Measurements from ENCODE around the gene COBLL1.
A peak's percentile ranks its signal among the peaks of the same experiment; 100 is the strongest.
"Not testable (repeated sequence)": the region's sequence is repeated elsewhere in the genome, so short reads cannot be mapped to it uniquely, and the experiment has no call there.

The COBLL1 gene, protein sequence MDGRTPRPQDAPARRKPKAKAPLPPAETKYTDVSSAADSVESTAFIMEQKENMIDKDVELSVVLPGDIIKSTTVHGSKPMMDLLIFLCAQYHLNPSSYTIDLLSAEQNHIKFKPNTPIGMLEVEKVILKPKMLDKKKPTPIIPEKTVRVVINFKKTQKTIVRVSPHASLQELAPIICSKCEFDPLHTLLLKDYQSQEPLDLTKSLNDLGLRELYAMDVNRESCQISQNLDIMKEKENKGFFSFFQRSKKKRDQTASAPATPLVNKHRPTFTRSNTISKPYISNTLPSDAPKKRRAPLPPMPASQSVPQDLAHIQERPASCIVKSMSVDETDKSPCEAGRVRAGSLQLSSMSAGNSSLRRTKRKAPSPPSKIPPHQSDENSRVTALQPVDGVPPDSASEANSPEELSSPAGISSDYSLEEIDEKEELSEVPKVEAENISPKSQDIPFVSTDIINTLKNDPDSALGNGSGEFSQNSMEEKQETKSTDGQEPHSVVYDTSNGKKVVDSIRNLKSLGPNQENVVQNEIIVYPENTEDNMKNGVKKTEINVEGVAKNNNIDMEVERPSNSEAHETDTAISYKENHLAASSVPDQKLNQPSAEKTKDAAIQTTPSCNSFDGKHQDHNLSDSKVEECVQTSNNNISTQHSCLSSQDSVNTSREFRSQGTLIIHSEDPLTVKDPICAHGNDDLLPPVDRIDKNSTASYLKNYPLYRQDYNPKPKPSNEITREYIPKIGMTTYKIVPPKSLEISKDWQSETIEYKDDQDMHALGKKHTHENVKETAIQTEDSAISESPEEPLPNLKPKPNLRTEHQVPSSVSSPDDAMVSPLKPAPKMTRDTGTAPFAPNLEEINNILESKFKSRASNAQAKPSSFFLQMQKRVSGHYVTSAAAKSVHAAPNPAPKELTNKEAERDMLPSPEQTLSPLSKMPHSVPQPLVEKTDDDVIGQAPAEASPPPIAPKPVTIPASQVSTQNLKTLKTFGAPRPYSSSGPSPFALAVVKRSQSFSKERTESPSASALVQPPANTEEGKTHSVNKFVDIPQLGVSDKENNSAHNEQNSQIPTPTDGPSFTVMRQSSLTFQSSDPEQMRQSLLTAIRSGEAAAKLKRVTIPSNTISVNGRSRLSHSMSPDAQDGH
- total RNA-seq: 0 reads per million in 4 donors

DNA sequence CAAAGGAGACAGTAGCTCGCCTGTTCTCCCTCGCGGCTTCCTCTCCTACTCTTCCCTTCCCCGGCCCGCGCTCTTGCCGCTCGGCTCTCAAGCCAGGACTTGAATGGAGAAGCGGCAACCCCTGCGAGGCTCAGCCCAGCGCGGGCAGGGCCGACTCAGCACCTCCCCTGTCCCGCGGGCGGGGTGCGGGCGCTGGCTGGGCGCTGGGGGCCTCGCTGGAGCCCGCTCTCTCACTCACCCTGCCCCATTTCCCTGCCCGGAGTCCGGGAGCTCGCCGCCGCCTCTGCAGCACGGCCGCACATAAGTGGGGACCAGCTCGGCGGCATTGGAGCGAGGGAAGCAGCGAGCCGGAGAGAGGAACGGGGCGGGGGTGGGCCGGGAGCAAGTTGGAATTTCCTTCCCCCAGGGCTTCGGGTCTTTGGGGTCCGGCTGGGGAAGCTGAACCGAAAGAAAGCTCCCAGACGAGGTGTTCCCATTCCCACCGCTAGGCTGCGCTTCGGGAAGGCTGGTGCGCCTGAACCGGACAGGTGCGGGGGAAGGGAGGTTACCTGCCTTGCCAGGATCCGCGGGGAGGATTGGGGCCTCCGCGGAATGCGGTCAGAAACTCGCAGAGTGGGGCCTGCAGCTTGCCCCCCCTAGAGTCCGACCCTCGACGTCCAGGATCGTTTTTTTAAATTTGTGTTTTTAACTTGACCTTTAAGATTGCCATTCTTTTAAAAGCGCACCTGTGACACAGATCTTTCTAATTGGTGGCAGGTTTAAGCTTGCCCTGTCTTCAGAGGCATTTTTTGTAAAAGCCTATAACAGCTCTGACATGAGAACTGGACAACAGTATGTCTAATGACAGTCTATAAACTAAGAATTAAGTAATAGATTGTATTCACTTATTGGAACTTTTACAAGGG is at the start of gene COBLL1:
COBLL1 (minus strand) TSS at position 105 of the 905 bp plus-strand sequence. CDS start 627 bp downstream, outside the sequence.
- DNase-seq: peak in 1 of 5 donors; percentile 17

GRCh38 chr2:164890544-164890943 is 48.9 kb upstream of the COBLL1 start:
- DNase-seq: no peak

- no peak for DNase-seq
Measured at GRCh38 chr2:164888592-164888991, 47.0 kb upstream of the COBLL1 start.

DNA sequence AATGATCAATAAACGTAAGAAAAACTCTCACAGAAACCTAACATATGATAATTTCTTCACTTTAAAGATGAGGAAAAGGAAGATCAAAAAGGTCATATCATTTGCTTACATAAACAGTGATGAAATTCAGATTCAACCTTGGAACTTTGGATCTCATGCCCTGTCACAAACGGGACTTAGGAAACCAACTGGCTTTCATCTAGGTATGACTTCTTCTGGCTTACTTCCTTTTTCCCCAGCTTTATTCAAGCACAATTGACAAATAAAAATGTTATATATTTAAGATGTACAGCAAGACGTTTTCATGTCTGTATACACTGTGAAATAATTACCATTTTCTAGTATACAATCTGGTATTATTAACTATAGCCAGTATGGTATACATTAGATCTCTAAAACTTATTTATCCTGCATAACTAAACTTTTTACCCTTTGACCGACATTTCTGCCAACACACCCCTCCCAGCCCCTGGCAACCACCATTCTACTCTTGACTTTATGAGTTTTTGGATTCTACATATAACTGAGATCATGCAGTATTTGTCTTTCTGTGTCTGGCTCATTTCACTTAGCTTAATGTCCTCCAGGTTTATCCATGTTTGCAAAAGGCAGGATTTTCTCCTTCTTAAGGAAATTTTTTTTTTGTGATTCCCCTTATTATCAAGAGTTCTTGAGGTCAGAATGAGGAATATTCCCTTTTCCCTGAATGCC is 46.0 kb upstream of the COBLL1 start:
- DNase-seq: no peak

GRCh38 chr2:164882276-164882675 is 40.7 kb upstream of the COBLL1 start:
- no peak for DNase-seq

- no peak for DNase-seq
Measured at GRCh38 chr2:164881524-164881923, 39.9 kb upstream of the COBLL1 start.

GRCh38 chr2:164879901-164880535 is 38.4 kb upstream of the COBLL1 start:
- no peak for DNase-seq

GRCh38 chr2:164877927-164878326 is 36.3 kb upstream of the COBLL1 start:
- DNase-seq: no peak

- DNase-seq: no peak
Measured at GRCh38 chr2:164877169-164877568, 35.5 kb upstream of the COBLL1 start.

DNA sequence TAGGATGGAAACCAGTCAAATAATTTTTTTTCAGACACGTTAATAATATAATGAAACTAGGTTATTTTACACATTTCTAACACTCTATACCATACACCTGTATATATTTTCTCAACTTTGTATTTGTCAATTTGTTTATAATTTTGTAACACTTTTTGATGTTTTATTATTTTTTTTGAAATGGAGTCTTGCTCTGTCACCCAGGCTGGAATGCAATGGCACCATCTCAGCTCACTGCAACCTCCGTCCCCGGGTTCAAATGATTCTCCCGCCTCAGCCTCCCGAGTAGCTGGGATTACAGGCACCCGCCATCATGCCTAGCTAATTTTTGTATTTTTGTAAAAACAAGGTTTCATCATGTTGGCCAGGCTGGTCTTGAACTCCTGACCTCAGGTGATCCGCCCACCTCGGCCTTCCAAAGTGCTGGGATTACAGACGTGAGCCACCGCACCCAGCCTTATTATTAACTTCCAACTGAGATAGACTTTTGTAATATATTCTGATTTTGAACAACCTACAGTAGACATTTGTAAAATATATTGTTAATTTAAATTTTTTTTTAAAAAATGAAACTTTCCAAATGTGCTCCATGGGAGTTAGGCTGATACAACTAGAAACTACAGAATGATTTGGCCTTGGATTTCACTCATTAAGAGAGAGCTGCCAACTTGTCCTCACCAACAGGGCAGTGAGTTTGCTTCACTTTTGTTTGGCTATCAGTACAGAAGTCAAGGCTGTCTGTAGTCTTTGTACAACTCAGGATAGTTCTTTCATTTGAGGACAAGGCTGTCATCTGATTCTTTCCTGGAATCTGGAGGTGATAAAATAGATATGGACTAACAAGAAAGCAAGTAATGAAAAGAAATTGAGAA is 33.9 kb upstream of the COBLL1 start:
- DNase-seq: no peak

GRCh38 chr2:164873210-164873908 is 31.7 kb upstream of the COBLL1 start:
- DNase-seq: no peak

DNA sequence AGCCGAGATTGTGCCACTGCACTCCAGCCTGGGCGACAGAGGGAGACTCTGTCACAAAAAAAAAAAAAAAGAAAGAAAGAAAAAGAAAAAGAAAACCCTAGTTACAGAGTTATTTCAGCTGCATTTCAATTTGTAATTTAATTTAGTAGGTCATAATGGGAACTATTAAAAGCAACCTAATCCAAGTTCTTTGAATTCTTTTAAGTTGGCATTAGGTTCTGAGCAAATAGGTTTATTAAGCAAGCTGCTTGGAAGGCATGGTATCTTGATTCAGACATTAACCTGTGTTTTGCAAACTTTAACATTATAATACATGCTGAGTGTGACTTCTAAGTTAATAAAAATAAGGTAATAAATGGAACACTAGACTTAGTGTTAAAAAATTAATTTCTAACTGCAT is 29.8 kb upstream of the COBLL1 start:
- DNase-seq: no peak

- no peak for DNase-seq
Measured at GRCh38 chr2:164869420-164869772, 27.8 kb upstream of the COBLL1 start.

- DNase-seq: no peak
Measured at GRCh38 chr2:164868563-164869419, 27.2 kb upstream of the COBLL1 start.

DNA sequence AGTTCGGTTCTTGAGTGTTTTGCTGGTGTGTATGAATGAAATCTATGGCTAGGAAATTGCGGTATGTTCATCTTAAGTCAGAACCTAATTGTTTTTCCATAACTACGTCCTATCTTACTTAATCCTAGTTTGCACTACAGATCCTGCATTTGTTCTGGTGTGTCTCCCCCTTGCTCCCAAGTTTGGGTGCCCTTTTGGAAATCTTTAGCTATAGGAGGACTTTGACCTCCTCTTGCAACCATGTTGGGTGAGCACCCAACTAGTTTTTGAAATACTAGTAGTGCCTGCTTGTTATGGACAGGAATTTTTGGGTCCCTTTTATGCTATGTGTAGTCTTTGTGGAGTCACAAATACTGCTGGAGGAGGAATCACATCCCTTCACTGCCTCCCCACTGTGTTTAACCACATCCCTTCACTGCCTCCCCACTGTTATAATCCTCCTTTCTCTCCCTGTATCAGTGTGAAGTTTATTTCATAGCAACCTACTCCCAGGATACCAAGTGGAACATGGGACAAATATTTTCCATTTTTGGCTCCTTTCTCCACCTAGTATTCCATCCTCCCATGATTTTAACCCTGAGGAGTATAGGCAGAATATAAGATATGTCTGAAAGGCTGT is 26.3 kb upstream of the COBLL1 start:
- no peak for DNase-seq

DNA sequence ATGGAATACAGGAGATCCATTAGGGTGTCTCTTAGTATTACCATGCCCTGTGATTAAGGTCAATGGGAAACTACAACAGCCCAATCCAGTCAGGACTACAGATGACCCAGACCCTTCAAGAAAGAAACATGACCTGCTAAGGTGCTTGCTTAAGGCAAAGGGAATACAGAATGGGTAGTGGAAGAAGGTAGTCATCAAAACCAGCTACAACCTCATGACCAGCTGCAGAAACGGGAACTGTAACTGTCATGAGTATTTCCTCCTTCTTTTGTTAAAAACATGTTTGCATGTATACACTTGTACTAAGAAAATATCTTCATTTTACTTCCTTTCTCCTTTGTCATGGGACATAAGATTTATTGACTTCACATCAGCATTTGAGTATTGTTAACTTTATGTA is 24.8 kb upstream of the COBLL1 start:
- not testable (repeated sequence) for DNase-seq

- no peak for DNase-seq
Measured at GRCh38 chr2:164860694-164861042, 19.0 kb upstream of the COBLL1 start.

Measured in T-helper 1 cell (primary cell).